RWPE1 (cell line): ENCODE measurements around the gene PCDHGA5.
"Not testable (repeated sequence)": the region's sequence is repeated elsewhere in the genome, so short reads cannot be mapped to it uniquely, and the experiment has no call there.

ENCODE experiments used
- CTCF ChIA-PET: fragments of 350-600 bp; sonication (Branson Sonifier 250); formaldehyde crosslinking; extraction: SDS; loops from one replicate; lab custom pipeline; 2021; lab: Yijun Ruan, JAX
- POLR2A ChIA-PET: fragments of 400-600 bp; formaldehyde crosslinking; extraction: SDS; loops from one replicate; lab custom pipeline; 2020; ENCODE audit warnings: antibody characterized with exemption; ENCODE audit not compliant: low non-redundant PET; lab: Yijun Ruan, JAX
- DNase-seq: peaks from one replicate; pipeline ENCODE4 v3.0.0; 2012; ENCODE audit warnings: low spot score
- H3K27ac ChIP-seq: fragments of 450-650 bp; 2 replicates; pipeline ENCODE4 v1.5.1; 2017
- TF ChIP-seq, protein P1 (sequence below): fragments of 450-650 bp; conservative IDR thresholded peaks from 2 replicates; pipeline ENCODE4 v1.5.1; 2017; ENCODE audit warnings: low read depth, mild to moderate bottlenecking

The PCDHGA5 gene

GRCh38 chr5:141373673-141374317, 9.8 kb downstream of the PCDHGA5 start, which contains the start of gene PCDHGA6:
PCDHGA6 (plus strand) TSS chr5:141373891; CDS start chr5:141374084, 193 bp downstream.
- ChIA-PET CTCF (interaction anchor here (0.6 to 0.9 kb wide), 7 partner anchors 9 to 568 kb away, joined by 3 to 4 read pairs (median 4); partner anchors contain the start of gene PCDHGA5), POLR2A (no interaction called here)
- DNase-seq = no peak
- TF ChIP-seq, protein P1, sequence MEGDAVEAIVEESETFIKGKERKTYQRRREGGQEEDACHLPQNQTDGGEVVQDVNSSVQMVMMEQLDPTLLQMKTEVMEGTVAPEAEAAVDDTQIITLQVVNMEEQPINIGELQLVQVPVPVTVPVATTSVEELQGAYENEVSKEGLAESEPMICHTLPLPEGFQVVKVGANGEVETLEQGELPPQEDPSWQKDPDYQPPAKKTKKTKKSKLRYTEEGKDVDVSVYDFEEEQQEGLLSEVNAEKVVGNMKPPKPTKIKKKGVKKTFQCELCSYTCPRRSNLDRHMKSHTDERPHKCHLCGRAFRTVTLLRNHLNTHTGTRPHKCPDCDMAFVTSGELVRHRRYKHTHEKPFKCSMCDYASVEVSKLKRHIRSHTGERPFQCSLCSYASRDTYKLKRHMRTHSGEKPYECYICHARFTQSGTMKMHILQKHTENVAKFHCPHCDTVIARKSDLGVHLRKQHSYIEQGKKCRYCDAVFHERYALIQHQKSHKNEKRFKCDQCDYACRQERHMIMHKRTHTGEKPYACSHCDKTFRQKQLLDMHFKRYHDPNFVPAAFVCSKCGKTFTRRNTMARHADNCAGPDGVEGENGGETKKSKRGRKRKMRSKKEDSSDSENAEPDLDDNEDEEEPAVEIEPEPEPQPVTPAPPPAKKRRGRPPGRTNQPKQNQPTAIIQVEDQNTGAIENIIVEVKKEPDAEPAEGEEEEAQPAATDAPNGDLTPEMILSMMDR = 0 out of 2 replicates have a peak, but pooled peaks have one; percentile 12
- H3K27ac ChIP-seq = no peak within 1 kb of the TSS

- no peak overlapping the region for H3K27ac ChIP-seq
- no peak for DNase-seq
- ChIA-PET CTCF (interaction anchor here (0.6 to 1.0 kb wide), 4 partner anchors 57 to 190 kb away, joined by 3 to 4 read pairs (median 4); no protein-coding TSS in a partner anchor), POLR2A (no interaction called here)
- TF ChIP-seq, protein P1 = no peak
Measured at GRCh38 chr5:141374627-141375026, 10.7 kb downstream of the PCDHGA5 start.

DNA sequence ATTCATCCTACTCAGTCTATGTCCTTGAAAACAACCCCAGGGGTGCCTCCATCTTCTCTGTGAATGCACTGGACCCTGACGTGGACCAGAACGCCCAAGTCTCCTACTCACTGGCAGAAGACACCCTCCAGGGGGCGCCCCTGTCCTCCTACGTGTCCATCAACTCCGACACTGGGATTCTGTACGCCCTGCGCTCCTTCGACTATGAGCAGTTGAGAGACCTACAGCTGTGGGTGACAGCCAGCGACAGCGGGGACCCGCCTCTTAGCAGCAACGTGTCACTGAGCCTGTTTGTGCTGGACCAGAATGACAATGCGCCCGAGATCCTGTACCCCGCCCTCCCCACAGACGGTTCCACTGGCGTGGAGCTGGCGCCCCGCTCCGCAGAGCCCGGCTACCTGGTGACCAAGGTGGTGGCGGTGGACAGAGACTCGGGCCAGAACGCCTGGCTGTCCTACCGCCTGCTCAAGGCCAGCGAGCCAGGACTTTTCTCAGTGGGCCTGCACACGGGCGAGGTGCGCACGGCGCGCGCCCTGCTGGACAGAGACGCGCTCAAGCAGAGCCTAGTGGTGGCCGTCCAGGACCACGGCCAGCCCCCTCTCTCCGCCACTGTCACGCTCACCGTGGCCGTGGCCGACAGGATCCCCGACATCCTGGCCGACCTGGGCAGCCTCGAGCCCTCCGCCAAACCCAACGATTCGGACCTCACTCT, 11.6 kb downstream of the PCDHGA5 start:
- CTCF ChIA-PET = interaction anchor here (0.7 to 1.0 kb wide), 2 partner anchors 179 to 669 kb away, joined by 3 read pairs; no protein-coding TSS in a partner anchor
- DNase-seq, H3K27ac ChIP-seq, POLR2A ChIA-PET: not testable (repeated sequence)

DNA sequence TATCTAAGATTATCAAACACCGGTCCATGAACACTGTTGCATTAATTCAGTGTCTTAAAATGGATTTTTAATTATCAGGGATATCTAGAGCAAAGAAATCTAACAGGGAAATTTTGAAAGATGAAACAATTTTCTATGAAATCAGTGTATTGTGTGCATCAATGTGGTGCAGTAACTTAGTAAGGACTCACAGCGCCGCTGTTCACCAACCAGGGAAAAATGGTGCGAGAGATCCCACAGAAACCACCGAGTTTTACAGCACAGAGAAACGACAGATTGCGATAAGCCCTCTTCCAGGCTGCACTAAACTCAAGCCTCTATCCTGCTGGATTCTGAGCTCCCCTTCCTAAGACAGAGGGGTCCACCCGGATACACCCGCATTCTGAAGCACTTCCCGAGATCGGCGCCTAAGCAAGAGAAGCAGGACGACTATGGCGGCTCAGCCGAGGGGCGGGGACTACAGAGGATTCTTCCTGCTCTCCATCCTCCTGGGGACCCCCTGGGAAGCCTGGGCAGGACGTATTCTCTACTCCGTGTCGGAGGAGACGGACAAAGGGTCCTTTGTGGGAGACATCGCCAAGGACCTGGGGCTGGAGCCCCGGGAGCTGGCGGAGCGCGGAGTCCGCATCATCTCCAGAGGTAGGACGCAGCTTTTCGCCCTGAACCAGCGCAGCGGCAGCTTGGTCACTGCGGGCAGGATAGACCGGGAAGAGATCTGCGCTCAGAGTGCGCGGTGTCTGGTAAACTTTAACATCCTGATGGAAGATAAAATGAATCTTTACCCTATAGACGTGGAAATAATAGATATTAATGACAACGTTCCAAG, 18.7 kb downstream of the PCDHGA5 start, which contains the start of gene PCDHGA7:
PCDHGA7 (plus strand) TSS at position 274 of the 826 bp plus-strand sequence; CDS start at position 432, 158 bp downstream.
- POLR2A ChIA-PET = no interaction called here
- DNase-seq = peak; percentile 43
- H3K27ac ChIP-seq = no peak within 1 kb of the TSS
- TF ChIP-seq, protein P1 = peak; percentile 61
- CTCF ChIA-PET = interaction anchor here (0.5 to 1.3 kb wide), 5 partner anchors 14 to 185 kb away, joined by 3 to 6 read pairs (median 3); partner anchors contain the start of genes PCDHGA10 and PCDHGB1

- TF ChIP-seq, protein P1 = no peak
- DNase-seq = no peak
- H3K27ac ChIP-seq = no peak overlapping the region
- ChIA-PET CTCF (interaction anchor here (0.6 to 1.3 kb wide), 3 partner anchors 29 to 184 kb away, joined by 3 to 6 read pairs (median 3); partner anchors contain the start of genes PCDHGA10 and PCDHGB1), POLR2A (interaction anchor here (0.5 kb wide), 1 partner anchor 154 kb away, joined by 4 read pairs; no protein-coding TSS in a partner anchor)
Measured at GRCh38 chr5:141383345-141383744, 19.4 kb downstream of the PCDHGA5 start.

DNA sequence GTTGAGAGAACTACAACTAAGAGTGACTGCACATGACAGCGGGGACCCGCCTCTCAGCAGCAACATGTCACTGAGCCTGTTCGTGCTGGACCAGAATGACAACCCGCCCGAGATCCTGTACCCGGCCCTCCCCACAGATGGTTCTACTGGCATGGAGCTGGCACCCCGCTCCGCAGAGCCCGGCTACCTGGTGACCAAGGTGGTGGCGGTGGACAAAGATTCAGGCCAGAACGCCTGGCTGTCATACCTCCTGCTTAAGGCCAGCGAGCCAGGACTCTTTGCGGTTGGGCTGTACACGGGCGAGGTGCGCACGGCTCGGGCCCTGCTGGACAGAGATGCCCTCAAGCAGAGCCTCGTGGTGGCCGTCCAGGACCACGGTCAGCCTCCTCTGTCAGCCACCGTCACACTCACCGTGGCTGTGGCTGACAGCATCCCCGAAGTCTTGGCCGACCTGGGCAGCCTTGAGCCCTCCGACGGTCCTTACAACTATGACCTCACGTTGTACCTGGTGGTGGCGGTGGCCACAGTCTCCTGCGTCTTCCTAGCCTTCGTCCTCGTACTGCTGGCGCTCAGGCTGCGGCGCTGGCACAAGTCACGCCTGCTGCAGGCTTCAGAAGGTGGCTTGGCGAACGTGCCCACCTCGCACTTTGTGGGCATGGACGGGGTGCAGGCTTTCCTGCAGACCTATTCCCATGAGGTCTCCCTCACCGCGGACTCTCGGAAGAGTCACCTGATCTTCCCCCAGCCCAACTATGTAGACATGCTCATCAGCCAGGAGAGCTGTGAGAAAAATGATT, 20.7 kb downstream of the PCDHGA5 start:
- ChIA-PET CTCF (interaction anchor here (0.6 kb wide), 1 partner anchor 176 kb away, joined by 5 read pairs; no protein-coding TSS in a partner anchor), POLR2A (no interaction called here)
- no peak for DNase-seq
- no peak overlapping the region for H3K27ac ChIP-seq
- TF ChIP-seq, protein P1 = no peak
